Measurements from ENCODE around the gene NOTCH3. TPM values are rescaled to one million over a fixed set of nuclear protein-coding genes. Genes with fewer than 3 reads are reported as not detected.

NOTCH3 gene
- total and polyA plus RNA-seq, 2 of the 8 experiments (the other 6 are each of a cell fraction or from before 2014, with no cell fraction given) = 37.5 to 107 TPM

GRCh38 chr19:15173746-15174404 is 26.9 kb downstream of the NOTCH3 start (continued):
- no peak for TF ChIP-seq SP4 (IDR thresholded peaks at IDR 0.05; ENCODE audit: low read length)
- no peak for TF ChIP-seq SUZ12 (IDR thresholded peaks at IDR 0.05; ENCODE audit: low read length)

Measured in H1 (cell line).